ENCODE results near the gene PLOD3. TPM values are rescaled to one million over a fixed set of nuclear protein-coding genes. Genes with fewer than 3 reads are reported as not detected.

PLOD3 gene
- total and polyA plus RNA-seq, 2 of the 8 experiments (the other 6 are each of a cell fraction or from before 2014, with no cell fraction given), result 28.4 to 47.2 TPM

DNA sequence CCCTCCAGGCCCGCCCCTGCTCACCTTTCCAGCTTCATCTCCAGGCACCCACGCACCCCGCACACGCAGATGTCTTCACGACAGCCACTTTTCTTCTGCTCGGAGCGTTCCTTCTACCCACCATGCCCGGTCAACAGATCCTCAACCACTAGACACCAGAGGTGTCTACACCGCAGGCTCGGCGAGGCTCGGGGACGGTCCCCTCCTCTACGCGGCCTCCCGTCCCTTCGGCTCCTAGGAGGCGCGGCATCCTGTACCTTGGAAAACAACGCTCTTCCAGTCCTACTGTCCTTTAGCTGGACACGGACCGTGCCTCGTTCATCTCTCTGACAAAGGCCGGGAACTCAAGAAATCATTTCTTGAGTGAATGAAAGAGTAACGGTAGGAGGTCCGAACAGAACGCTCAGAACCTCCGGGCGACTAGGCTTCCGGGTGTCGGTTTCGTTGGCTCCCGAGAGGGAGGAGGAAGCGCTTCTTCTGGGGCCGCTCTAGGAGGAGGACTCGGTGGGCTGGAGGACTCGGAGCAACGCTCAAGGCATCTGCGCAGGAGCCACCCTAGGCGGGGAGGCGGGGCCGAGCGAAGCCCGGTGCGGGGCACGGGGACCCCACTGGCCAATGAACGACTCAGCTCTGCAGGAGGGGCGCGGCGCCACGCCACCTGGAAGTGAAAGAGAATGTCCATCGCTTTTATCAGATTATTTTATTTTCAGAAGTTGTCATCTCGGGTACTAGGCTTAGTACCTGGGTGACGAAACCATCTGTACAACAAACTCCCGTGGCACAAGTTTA lies 34.7 kb upstream of the PLOD3 start (continued):
- no peak for TF ChIP-seq KDM4A (IDR thresholded peaks at IDR 0.05; ENCODE audit: low read depth, low read length, severe bottlenecking)
- no peak for TF ChIP-seq YY1 (IDR thresholded peaks at IDR 0.05; ENCODE audit: low read depth, low read length)
- TF ChIP-seq MAFK (IDR thresholded peaks at IDR 0.05; ENCODE audit: low read depth, low read length), result no peak
- peak; percentile 77 for TF ChIP-seq NRF1 (IDR thresholded peaks at IDR 0.05; ENCODE audit: low read depth, low read length)
- no peak for TF ChIP-seq CTBP2 (IDR thresholded peaks at IDR 0.05; ENCODE audit: borderline replicate concordance, insufficient read depth, insufficient read length, low read length)
- no peak for TF ChIP-seq EZH2 (IDR thresholded peaks at IDR 0.05; ENCODE audit: low read depth, low read length, severe bottlenecking)
- no peak for TF ChIP-seq TAF7 (optimal IDR thresholded peaks at IDR 0.05; ENCODE audit: borderline replicate concordance, low read depth, low read length)
- TF ChIP-seq TAF1 (IDR thresholded peaks at IDR 0.05; ENCODE audit: low read depth, low read length), result peak; percentile 75
- TF ChIP-seq, protein P1, sequence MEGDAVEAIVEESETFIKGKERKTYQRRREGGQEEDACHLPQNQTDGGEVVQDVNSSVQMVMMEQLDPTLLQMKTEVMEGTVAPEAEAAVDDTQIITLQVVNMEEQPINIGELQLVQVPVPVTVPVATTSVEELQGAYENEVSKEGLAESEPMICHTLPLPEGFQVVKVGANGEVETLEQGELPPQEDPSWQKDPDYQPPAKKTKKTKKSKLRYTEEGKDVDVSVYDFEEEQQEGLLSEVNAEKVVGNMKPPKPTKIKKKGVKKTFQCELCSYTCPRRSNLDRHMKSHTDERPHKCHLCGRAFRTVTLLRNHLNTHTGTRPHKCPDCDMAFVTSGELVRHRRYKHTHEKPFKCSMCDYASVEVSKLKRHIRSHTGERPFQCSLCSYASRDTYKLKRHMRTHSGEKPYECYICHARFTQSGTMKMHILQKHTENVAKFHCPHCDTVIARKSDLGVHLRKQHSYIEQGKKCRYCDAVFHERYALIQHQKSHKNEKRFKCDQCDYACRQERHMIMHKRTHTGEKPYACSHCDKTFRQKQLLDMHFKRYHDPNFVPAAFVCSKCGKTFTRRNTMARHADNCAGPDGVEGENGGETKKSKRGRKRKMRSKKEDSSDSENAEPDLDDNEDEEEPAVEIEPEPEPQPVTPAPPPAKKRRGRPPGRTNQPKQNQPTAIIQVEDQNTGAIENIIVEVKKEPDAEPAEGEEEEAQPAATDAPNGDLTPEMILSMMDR (IDR thresholded peaks at IDR 0.05; ENCODE audit: control extremely low read depth in 1 of 3, insufficient read depth in 1 of 3, low read depth in 1 of 3, low read length in 3 of 3), result no peak
- no peak for TF ChIP-seq BRCA1 (IDR thresholded peaks at IDR 0.05; ENCODE audit: low read depth, low read length)
- no peak for TF ChIP-seq CHD1 (IDR thresholded peaks at IDR 0.05; ENCODE audit: low read depth, low read length)
- TF ChIP-seq, protein P2, sequence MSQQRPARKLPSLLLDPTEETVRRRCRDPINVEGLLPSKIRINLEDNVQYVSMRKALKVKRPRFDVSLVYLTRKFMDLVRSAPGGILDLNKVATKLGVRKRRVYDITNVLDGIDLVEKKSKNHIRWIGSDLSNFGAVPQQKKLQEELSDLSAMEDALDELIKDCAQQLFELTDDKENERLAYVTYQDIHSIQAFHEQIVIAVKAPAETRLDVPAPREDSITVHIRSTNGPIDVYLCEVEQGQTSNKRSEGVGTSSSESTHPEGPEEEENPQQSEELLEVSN (IDR thresholded peaks at IDR 0.05), result no peak
- TF ChIP-seq EP300 (IDR thresholded peaks at IDR 0.05; ENCODE audit: borderline replicate concordance in 1 of 2, low read depth in 2 of 2, low read length in 2 of 2), result no peak
- TF ChIP-seq TEAD4 (IDR thresholded peaks at IDR 0.05; ENCODE audit: low read depth, low read length), result no peak
- TF ChIP-seq FOSL1 (IDR thresholded peaks at IDR 0.05; ENCODE audit: insufficient read depth, low read depth, low read length), result no peak
- TF ChIP-seq, protein P3, sequence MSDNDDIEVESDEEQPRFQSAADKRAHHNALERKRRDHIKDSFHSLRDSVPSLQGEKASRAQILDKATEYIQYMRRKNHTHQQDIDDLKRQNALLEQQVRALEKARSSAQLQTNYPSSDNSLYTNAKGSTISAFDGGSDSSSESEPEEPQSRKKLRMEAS (IDR thresholded peaks at IDR 0.05), result 0 out of 2 replicates have a peak, but pooled peaks have one; percentile 34
- TF ChIP-seq, protein P4, sequence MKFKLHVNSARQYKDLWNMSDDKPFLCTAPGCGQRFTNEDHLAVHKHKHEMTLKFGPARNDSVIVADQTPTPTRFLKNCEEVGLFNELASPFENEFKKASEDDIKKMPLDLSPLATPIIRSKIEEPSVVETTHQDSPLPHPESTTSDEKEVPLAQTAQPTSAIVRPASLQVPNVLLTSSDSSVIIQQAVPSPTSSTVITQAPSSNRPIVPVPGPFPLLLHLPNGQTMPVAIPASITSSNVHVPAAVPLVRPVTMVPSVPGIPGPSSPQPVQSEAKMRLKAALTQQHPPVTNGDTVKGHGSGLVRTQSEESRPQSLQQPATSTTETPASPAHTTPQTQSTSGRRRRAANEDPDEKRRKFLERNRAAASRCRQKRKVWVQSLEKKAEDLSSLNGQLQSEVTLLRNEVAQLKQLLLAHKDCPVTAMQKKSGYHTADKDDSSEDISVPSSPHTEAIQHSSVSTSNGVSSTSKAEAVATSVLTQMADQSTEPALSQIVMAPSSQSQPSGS (IDR thresholded peaks at IDR 0.05; ENCODE audit: low read length), result no peak
- peak; percentile 38; the same call in 1 of the 2 replicates for TF ChIP-seq RBBP5 (IDR thresholded peaks at IDR 0.05; ENCODE audit: borderline replicate concordance, low read depth, low read length)
